Choroid plexus epithelial cell (primary cell): Measurements from ENCODE around the gene RNF8.

Experiments used
- DNase-seq: peaks from one replicate; pipeline ENCODE4 v3.0.0-alpha.2; 2010; ENCODE audit warnings: low read depth
- H3K4me3 ChIP-seq: 2 replicates; pipeline ENCODE4 v1.5.1; 2011; ENCODE audit warnings: low read depth, mild to moderate bottlenecking, control low read depth, low read length, moderate library complexity
- TF ChIP-seq, protein P1 (sequence below): conservative IDR thresholded peaks from 2 replicates; pipeline ENCODE4 v1.5.1; 2011; ENCODE audit warnings: low read depth, mild to moderate bottlenecking, control low read depth, inconsistent platforms, low read length, moderate library complexity

Gene RNF8

DNA sequence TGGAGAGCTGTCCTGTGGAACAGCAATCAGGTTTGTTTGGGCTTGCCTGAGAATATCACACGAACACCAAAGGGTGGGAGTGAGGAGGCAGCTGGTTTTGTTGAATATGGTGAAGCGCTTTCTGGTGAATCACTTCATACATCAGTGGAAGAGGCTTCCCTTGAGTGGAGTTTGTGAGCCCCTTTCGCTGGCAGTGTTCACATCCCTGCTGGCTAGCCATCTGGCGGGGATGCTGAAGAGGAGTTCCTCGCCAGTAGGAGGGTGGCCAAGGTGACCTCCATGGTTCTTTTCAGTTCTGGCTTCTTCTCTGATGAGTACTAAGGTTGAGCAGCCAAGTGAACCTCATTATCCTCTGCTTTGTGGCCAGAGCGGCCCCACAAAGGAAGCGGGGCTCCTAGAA, 37.7 kb upstream of the RNF8 start:
- TF ChIP-seq, protein P1, sequence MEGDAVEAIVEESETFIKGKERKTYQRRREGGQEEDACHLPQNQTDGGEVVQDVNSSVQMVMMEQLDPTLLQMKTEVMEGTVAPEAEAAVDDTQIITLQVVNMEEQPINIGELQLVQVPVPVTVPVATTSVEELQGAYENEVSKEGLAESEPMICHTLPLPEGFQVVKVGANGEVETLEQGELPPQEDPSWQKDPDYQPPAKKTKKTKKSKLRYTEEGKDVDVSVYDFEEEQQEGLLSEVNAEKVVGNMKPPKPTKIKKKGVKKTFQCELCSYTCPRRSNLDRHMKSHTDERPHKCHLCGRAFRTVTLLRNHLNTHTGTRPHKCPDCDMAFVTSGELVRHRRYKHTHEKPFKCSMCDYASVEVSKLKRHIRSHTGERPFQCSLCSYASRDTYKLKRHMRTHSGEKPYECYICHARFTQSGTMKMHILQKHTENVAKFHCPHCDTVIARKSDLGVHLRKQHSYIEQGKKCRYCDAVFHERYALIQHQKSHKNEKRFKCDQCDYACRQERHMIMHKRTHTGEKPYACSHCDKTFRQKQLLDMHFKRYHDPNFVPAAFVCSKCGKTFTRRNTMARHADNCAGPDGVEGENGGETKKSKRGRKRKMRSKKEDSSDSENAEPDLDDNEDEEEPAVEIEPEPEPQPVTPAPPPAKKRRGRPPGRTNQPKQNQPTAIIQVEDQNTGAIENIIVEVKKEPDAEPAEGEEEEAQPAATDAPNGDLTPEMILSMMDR, result no peak
- DNase-seq, result no peak

DNA sequence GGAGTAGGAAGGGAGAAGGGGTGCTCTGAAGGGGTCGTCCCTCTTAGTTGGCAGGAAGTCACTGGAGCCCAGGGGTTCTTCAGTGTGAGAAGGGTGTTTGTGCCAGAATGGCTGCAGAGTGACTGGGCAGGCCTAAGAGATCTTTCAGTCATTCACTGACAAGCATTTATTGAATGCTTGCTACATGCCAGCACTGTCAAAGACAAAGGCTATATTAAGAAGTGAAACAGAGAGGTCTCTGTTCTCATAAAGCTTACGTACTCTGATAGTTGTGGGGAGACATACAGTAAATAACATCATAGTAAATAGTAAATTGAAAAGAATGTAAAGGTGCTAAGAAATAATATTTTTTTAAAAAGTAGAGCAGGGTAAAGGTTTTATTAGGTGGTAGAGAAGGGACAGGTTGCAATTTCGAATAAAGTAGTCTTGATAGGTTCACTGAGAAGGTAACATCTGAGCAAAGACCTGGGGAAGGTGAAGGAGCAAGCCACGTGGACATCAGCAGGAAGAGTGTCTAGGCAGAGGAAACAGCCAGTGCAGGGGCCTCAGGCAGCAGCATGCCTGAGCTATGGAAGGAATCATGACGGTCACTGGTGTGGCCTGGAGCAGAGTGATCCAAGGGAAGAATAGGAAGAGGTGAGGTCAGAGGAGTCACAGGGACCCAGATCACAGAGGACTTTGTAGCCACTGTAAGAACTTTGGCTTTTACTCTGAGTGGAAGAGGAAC, 36.3 kb upstream of the RNF8 start:
- TF ChIP-seq, protein P1, result no peak
- no peak overlapping the region for H3K4me3 ChIP-seq
- no peak for DNase-seq

More for the DNA sequence above, 37.7 kb upstream of the RNF8 start:
- H3K4me3 ChIP-seq, result no peak overlapping the region

DNA sequence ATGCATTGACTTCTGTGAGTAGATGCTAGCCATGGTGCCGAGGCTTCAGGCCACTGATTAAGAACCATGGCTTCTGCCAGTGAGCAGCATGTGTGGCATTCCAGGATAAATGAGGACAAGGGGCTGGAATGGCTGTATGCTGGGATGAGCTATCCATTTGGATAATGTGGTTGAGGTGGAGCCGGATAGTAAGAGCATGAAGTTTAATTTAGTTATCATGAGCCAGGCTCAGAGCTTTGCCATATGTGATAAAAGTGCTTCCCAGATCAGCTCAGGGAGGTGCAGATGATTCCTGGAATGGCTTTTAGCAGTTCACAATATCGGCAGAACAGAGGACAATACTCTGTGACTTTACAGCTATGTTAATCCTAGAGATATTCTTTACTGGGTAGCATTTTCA, 34.6 kb upstream of the RNF8 start:
- no peak for DNase-seq
- H3K4me3 ChIP-seq, result no peak overlapping the region
- TF ChIP-seq, protein P1, result no peak

DNA sequence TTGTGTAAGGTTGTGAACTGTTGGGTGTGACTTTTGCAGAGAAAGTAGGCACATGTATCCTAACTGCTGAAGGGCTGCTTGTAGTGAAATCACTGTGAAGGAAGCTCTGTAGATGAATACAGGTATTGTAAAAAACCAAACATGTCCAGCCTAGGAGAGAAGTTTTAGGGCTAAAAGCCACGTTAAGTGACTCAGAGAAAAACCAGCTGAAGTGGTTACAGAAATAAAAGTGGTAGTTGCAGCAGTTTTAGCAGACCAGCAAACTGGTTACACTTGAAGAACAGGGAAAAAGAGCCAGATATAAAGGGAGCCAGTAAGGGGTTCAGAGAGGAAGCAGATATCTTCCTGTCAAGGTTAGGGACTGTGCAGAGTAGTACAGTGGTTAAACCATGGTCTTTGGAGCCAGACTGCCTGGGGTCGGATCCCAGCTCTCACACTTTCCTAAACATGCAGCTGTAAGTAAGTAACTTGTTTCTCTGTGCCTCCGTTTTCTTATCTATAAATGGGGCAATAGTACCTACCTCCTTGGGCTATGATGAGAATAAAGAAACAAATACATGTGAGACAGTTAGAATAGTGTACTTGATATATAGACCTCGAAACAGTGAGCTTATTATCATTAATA, 33.8 kb upstream of the RNF8 start:
- H3K4me3 ChIP-seq, result no peak overlapping the region
- DNase-seq, result no peak
- TF ChIP-seq, protein P1, result no peak

DNA sequence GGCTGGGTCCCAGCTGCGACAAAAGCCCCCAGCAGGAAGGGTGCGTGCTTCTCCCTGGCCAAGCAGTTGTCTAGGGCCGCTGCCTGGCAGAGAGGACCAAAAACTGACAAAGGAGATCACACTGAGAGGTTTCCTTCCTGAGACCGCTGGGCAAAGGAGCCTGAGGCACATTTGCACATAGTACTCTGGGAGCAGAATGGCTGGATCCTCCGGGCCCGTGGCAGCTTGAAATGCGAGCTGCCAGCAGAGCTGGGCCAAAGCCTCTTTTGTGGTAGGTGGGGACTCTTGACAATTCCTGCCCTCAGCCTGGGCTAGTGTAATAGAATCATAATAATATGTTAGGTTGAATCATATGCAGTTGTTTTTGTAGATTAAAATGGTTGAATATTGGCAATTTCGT, 33.1 kb upstream of the RNF8 start:
- DNase-seq, result no peak
- no peak overlapping the region for H3K4me3 ChIP-seq
- TF ChIP-seq, protein P1, result no peak

DNA sequence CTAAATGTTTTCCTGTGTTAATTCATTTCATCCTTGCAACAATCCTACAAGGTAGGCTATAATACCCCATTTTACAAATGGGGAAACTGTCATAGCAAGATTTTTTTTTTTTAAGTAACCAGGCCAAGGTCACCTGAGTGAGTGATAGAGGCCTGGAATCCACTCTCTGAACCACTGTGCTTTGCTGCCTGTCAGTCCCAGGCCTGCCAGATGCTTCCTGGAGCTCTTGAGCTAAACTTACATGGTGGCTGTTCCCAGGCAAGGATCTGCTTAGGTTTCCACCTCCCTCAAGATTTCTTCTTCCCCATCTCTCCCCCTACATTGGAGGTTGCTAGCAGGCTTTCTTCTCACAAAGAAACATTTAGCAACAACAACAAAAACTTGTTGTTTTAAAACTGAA, 32.7 kb upstream of the RNF8 start:
- DNase-seq, result no peak
- TF ChIP-seq, protein P1, result no peak

More for the DNA sequence above, 32.7 kb upstream of the RNF8 start:
- H3K4me3 ChIP-seq, result no peak overlapping the region
